ENCODE results near the gene PZP. TPM values are rescaled to one million over a fixed set of nuclear protein-coding genes. Genes with fewer than 3 reads are reported as not detected.
A peak's percentile ranks its signal among the peaks of the same experiment; 100 is the strongest.

PZP gene
- total and polyA plus RNA-seq, 9 of the 15 experiments (the other 6 are each of a cell fraction or from before 2014, with no cell fraction given), result 0.01 TPM; not detected in 8

DNA sequence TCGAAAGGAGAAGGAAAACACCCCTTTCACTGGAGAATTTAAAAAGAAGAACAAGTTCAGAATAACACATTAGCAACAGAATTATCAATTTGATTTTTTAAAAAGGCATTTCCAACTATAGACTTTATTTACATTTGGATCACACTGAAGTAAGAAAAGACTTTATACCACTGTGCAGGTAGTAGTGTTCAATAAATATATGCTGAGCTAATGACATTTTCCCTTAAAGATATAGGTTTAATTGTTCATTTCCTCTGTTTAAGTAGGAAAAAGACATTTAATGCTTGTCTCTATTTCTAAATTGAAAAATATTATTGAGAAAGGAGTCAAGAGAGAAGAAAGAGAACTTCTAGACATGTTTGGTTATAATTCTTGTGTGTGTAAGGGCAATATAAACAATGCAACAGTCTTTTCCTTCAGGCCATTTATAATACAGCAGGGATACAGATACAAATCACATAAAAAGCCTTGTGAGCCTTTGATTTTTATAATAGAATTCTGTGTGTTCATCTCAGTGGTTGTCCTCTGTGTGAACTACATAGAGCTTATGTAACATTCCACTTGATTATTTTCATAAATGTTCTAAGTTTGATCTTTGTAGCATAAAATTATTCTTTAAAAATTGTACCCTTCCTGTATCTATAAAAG lies 48.7 kb upstream of the PZP start:
- no peak for ATAC-seq
- ChIA-PET CTCF (ENCODE audit: low intra/inter-chr PET ratio) (no interaction called here), POLR2A (no interaction called here)
- Histone ChIP-seq H3K27ac (ENCODE audit: extremely low read depth, low read depth, low read length) (no peak overlapping the region), H3K79me2 (ENCODE audit: control insufficient read depth, insufficient read depth, low read length) (no peaks in the 10 kb centered on the region), H3K36me3 (ENCODE audit: control insufficient read depth, insufficient read depth, low read length) (no peaks in the 10 kb centered on the region), H3K4me2 (ENCODE audit: insufficient read depth, low read length) (no peak overlapping the region), H3K9ac (ENCODE audit: insufficient read depth in 1 of 2, low read depth in 2 of 2, low read length in 2 of 2) (no peak overlapping the region), H3K27me3 (ENCODE audit: control insufficient read depth in 2 of 2, insufficient read depth in 2 of 2, low read length in 2 of 2) (no peaks in the 10 kb centered on the region), H2AFZ (ENCODE audit: low read depth, low read length) (no peak overlapping the region), H3K9me1 (ENCODE audit: control insufficient read depth, insufficient read depth, low read length) (no peaks in the 10 kb centered on the region), H3K9me3 (replicated peaks; ENCODE audit: control insufficient read depth, insufficient read depth, low read depth, low read length) (no peaks in the 10 kb centered on the region), H4K20me1 (replicated peaks; ENCODE audit: control insufficient read depth, insufficient read depth, low read length) (no peaks in the 10 kb centered on the region), H3K4me3 (no peak overlapping the region), H3K4me1 (replicated peaks in 1 of 2; ENCODE audit: control insufficient read depth in 2 of 2, insufficient read depth in 2 of 2, low read length in 2 of 2) (no peaks in the 10 kb centered on the region; a peak in 1 of 5 replicates)
- no peak for FAIRE-seq
- BruUV-seq (replicated peaks), result no TSS peak
- 0% methylated on average over 1 of the region's 1 CpG for WGBS (ENCODE audit: insufficient coverage, low coverage, missing lambda C conversion rate)
- no peak for DNase-seq (ENCODE audit: extremely low read depth in 1 of 4, low spot score in 3 of 4)
- intact Hi-C loops (cut with micrococcal nuclease), result no loop called here
- in situ Hi-C loops (cut with MboI), result no loop called here
- TF ChIP-seq, protein P1, sequence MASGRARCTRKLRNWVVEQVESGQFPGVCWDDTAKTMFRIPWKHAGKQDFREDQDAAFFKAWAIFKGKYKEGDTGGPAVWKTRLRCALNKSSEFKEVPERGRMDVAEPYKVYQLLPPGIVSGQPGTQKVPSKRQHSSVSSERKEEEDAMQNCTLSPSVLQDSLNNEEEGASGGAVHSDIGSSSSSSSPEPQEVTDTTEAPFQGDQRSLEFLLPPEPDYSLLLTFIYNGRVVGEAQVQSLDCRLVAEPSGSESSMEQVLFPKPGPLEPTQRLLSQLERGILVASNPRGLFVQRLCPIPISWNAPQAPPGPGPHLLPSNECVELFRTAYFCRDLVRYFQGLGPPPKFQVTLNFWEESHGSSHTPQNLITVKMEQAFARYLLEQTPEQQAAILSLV (tag; IDR thresholded peaks at IDR 0.05), result no peak
- TF ChIP-seq ZSCAN32 (CRISPR knock-in tag; IDR thresholded peaks at IDR 0.05) (no peak), CBX3 (IDR thresholded peaks at IDR 0.05; ENCODE audit: borderline replicate concordance in 1 of 2, low read length in 2 of 2) (no peak), GTF2F1 (IDR thresholded peaks at IDR 0.05; ENCODE audit: low read depth, low read length) (no peak), ZNF316 (IDR thresholded peaks at IDR 0.05) (0 out of 2 replicates have a peak, but pooled peaks have one; percentile 19), STAG1 (CRISPR knock-in tag; IDR thresholded peaks at IDR 0.05; ENCODE audit: borderline replicate concordance) (no peak), SMAD1 (IDR thresholded peaks at IDR 0.05; ENCODE audit: low read depth, low read length, partially characterized antibody) (no peak)
- TF ChIP-seq, protein P2, sequence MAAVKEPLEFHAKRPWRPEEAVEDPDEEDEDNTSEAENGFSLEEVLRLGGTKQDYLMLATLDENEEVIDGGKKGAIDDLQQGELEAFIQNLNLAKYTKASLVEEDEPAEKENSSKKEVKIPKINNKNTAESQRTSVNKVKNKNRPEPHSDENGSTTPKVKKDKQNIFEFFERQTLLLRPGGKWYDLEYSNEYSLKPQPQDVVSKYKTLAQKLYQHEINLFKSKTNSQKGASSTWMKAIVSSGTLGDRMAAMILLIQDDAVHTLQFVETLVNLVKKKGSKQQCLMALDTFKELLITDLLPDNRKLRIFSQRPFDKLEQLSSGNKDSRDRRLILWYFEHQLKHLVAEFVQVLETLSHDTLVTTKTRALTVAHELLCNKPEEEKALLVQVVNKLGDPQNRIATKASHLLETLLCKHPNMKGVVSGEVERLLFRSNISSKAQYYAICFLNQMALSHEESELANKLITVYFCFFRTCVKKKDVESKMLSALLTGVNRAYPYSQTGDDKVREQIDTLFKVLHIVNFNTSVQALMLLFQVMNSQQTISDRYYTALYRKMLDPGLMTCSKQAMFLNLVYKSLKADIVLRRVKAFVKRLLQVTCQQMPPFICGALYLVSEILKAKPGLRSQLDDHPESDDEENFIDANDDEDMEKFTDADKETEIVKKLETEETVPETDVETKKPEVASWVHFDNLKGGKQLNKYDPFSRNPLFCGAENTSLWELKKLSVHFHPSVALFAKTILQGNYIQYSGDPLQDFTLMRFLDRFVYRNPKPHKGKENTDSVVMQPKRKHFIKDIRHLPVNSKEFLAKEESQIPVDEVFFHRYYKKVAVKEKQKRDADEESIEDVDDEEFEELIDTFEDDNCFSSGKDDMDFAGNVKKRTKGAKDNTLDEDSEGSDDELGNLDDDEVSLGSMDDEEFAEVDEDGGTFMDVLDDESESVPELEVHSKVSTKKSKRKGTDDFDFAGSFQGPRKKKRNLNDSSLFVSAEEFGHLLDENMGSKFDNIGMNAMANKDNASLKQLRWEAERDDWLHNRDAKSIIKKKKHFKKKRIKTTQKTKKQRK (IDR thresholded peaks at IDR 0.05; ENCODE audit: borderline replicate concordance, low read depth, low read length), result no peak
